Stimulated activated CD4-positive, alpha-beta T cell treated with anti-CD3 and anti-CD28 coated beads, Interleukin-1b, Interleukin-23, amount 100 ng/mL, for 1 hour (primary cell): ENCODE data around the gene IVD.
A peak's percentile ranks its signal among the peaks of the same experiment; 100 is the strongest.

Experiments used
- DNase-seq, 2 donors: peaks; one replicate each; pipeline ENCODE4 v3.0.0-alpha.2; 2020; ENCODE audit warnings: low read depth in 2 of 2

Gene IVD

DNA sequence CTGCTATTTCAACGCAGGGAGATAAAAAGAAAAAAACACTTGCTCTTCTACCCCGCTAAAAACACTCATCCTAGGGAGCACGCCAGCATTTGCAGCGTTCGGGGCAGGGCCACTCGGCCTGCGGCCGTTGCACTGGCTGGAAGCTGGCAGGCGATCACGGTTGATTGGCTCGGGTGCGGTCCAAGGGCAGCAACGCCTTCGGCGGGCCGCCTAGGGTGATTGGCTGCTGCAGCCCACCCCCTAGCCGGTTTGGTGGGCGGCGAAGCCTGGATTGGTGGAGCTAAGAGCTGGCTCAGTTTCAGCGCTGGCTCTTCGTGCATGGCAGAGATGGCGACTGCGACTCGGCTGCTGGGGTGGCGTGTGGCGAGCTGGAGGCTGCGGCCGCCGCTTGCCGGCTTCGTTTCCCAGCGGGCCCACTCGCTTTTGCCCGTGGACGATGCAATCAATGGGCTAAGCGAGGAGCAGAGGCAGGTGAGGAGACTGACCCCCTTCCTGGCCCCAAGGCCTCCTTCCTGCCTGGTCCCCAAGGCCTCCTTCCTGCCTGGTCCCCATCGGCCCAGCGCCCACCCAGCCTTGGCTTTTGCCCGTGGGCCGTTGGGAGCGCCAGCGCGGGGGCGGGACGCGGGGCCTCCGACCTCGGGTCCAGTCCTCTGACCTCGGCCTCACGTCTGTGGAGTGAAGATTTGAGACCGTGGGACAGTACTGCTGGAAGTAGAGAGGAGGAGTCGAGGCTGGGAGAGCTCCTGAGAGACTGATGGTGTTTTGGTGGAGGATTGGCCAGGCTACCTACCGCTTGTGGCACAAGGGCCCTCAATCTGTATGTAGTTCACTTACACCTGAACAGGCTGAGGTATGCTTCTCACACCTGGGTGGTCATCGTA is at the start of gene IVD:
TSS of gene IVD (plus strand) at position 295 of the 881 bp plus-strand sequence. CDS start at position 328, 33 bp downstream.
- DNase-seq: peak; percentile 57 to 77

DNA sequence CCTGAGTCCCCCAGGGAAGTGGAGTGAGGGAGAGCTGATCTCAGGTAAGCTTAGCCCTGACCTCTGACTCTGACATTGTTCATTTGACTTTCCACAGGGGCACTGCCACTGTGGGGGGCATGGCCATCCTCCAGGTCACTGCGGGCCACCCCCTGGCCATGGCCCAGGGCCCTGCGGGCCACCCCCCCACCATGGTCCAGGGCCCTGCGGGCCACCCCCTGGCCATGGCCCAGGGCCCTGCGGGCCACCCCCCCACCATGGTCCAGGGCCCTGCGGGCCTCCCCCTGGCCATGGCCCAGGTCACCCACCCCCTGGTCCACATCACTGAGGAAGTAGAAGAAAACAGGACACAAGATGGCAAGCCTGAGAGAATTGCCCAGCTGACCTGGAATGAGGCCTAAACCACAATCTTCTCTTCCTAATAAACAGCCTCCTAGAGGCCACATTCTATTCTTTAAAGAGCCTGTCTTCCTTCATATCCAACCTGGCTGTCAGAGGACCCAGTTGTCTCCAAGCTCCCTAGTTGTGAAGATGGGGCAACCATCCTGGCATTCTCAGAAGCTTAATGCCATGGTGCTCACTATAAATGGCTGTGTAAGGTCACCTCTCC is 49.5 kb upstream of the IVD start:
- DNase-seq: no peak

DNA sequence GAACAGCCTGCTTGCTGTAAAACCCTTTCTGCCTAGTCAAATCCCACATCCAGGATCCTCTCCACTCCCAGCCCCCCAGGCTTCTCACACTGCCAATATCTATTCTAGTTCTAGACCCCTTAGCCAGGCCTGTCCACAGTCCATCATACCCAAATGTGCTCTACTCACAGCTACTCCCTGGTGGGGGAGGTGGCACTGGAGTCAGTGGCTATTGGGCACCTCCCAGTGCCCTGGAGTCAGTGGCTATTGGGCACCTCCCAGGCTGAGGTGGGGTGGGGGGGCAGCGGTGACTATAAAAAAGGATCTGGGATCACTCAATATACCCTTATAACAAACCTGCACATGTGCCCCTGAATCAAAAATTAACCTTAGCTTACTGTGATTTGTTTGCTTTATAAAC is 48.3 kb upstream of the IVD start:
- DNase-seq: no peak

DNA sequence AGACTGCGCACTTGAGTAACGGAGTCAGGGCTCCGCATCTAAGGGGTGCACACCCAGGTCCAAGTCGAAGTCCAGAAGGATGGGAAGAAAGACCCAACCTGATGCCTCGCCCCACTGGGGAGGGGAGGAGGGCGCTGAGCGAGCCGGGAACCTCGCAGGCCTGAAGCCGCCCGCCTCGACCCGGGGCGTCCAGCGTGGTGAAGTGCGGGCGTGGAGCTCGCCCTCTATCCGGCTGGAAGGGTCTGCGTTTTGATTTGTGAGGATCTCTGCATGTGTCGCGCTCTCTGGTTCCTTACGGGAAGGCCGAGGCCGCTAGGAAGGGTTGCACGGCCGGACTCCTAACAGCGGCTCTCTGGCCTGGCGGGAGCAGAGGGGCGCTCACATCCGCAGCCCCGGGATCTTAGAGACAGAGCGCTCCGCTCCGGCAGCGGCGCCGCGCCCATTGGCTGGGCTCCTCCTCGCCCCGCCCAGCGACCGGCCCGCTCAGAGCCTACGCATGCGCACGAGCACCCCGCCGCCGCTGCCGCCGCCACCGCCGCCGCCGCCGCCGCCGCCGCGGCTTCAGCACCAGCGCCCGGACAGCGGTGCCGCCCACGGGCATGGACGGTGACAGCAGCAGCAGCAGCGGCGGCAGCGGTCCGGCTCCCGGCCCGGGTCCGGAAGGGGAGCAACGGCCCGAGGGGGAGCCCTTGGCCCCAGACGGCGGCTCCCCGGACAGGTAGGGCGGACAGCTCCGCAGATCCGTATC is 47.7 kb upstream of the IVD start, which contains the start of gene DISP2:
TSS of gene DISP2 (plus strand) at position 497 of the 748 bp plus-strand sequence. CDS start at position 600, 103 bp downstream.
- DNase-seq: peak; percentile 85 to 89

DNA sequence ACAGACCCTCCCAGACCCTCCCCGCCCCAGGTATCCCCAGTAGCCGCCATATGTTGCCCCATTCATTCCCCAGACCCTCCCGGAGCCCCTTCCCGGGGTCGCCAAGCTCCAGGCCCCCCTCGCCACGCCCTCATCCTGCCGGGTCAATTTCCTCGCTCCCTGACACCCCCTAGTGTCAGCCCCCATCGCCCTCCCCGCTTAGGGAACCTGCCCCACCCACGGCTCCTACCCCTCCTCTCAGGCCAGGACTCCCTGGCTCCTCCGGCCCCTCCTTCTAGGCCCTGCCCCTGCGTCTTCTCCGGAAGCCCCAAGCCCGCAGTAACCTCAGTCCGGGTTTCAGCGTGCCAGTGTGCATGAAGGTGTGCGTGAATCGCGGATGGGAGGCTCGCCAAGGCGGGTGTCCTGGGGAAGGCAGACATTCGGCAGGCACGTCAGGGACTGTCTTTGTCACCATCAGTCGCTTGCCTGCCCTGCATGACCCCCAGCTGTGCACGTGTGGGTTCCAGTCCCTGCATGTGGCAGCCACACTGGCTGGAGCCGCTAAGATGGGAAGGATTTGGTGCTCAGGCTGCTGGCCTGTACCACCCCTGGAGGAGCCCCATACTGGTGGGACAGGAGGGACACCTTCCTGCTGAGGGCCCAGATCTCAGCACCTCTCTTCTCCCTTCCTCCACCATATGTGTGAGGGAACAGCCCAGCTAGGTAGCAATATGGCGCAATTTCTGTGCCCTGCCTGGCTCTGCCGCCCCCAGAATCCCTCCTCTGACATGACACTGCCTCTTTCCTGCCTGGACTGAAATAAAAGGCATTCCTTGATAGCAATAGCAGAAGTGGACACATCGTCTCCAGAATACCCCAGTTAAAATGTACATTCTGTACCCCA is 46.9 kb upstream of the IVD start:
- no peak for DNase-seq

DNA sequence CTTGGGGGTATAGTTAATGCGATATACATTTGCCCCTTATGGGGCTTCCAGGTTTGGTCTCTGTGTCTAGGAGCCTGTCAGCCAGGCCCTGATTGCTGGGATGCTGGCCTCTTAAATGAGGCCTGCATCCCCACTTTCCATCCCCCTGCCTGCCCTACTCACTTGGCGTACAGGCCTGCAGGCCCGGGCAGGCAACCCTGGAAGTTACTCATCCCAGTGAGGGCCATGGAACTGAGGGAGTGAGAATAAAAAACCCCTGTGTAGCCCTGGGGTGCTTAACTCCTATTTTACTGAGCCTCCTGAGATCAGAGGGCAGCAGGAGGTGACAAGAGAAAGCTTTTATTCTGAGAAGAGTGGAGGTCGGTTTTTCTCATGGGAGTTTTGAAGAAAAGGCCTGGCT is 45.6 kb upstream of the IVD start:
- no peak for DNase-seq

DNA sequence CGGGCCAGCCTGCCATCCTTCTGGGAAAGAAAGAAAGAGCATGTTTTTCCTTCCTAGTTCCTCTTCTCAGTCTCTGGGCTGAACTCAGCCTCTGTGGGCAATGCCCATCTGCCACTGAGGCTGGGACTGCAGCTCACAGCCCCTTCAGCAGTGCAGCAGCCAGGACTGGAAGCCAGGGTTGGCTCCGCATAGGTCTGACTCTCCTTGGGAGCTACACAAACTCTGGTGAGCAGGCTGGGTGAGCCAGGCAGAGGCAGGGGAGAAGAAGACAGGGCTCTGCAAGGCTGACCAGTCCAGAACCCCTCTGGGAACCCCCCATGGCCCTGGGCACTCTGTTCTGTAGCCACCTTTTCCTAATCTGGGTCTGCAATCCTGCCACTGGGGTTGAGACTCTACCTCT is 44.0 kb upstream of the IVD start:
- no peak for DNase-seq

DNA sequence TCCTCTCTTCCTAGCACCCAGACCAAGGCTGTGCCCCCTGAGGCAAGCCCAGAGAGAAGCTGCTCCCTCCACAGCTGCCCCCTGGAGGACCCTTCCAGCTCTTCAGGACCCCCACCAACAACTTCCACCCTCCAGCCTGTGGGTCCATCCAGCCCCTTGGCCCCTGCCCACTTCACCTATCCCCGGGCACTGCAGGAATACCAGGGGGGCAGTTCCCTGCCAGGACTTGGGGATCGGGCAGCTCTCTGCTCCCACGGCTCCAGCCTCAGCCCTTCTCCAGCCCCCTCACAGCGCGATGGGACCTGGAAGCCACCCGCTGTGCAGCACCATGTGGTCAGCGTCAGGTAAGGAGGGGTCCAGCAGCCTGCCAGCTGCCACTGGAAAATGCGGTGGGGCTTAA is 42.0 kb upstream of the IVD start:
- DNase-seq: no peak

DNA sequence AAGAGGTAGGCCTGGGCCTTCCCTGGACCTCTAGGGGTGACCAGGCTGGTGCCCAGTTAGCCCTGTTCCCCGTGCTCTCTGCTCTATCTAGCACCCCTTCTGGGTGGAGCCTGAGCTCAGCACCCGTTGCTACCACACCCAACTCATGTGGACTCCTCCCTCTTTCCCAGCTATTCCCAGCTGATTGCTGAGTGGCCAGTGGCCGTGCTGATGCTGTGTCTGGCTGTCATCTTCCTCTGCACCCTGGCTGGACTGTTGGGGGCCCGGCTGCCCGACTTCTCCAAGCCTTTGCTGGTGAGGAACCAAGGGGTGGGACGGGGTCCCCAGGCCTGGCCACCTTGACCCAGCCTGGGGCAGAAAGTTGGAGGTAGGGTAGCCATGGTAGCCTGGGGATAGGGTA is 41.3 kb upstream of the IVD start:
- DNase-seq: no peak

DNA sequence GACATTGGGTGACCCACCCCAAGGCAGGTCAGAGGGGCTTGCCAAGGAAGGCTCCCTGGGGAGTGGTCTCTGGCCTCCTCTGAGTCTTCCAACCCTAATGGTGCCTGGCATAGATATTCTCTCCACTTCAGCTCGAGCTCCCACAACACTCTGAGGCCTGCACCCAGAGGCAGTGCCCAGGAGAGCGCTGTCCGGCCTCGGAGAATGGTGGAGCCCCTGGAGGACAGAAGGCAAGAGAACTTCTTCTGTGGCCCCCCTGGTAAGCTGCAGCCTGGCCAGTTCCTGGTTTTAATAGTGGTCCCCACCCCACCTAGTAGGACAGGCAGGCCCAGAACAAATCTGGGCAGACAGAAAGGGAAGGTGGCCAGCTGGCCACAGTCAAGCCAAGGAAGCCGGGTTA is 40.6 kb upstream of the IVD start:
- DNase-seq: no peak

DNA sequence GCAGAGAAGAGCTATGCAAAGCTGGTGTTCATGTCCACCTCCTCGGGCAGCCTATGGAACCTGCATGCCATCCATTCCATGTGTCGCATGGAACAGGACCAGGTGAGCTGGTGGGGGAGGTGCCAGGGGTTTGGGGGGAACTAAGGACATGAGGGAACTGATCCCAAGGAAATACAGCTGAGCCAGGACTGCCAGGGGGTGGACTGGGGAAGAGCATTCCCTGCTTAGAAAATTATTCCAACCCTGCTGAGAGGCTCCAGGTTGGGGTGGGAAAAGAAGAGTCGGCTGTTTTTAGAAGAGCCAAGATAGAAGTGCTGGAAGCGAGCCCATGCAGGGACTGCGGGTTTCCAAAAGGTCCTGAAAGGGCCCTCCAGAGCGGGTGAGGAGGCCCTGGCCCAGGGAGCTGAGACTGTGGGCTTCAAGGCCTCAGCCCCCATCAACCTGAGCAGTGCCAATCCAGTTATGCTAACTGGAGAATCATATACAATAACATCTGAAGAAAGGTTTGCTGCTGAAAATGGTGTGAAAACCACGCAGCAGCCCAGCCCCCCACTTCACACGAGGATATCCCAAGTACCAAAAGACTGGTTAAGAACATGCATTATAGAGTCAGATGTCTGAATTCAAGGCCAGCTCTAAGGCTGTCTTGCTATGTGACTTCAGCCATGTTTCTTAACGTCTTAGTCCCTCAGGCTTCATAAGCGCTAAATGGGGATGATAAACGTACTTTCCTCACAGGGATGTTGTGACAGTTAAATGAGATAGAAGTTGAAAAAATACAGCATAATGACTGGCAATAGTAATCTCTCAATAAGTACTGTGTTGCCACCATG is 39.8 kb upstream of the IVD start:
- no peak for DNase-seq

DNA sequence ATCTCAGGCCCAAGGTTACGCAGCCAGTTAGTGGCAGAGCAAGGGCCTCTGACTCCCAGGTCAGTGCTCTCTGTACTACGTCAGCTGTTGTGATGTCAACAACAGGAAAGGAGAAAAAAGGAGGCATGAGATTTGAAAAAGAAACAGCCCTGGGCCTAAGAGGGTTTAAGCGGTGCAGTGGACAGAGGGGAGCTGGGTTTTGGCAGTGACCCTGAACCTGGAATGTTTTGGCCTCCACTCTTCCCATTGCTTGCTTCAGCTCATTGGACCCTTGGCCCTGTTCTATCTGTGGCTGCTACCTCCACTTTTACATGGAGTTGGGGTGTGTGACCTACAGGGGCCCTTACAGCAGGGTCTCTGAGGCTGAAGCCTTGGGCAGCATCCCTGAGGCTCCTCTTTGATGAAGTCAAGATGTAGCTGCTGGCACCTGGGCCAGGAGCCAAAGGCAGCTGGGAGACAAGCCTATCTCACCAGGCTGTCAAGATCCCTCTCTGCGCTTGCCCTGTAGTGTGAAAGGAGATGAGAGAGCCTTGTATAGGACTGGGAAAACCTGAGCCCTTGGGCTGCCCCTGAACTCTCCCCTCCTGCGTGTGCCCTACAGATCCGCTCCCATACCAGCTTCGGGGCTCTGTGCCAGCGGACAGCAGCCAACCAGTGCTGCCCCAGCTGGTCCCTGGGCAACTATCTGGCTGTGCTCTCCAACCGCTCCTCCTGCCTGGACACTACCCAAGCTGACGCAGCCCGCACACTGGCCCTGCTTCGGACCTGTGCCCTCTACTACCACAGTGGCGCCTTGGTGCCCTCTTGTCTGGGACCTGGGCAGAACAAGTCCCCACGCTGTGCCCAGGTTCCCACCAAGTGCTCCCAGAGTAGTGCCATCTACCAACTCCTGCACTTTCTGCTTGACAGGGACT is 38.9 kb upstream of the IVD start:
- no peak for DNase-seq

DNA sequence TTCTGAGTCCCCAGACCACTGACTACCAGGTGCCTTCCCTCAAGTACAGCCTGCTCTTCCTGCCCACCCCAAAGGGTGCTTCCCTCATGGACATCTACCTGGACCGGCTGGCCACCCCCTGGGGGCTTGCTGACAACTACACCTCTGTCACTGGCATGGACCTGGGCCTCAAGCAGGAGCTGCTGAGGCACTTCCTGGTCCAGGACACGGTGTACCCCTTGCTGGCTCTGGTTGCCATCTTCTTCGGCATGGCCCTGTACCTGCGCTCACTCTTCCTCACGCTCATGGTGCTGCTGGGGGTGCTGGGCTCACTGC is 38.3 kb upstream of the IVD start:
- no peak for DNase-seq

DNA sequence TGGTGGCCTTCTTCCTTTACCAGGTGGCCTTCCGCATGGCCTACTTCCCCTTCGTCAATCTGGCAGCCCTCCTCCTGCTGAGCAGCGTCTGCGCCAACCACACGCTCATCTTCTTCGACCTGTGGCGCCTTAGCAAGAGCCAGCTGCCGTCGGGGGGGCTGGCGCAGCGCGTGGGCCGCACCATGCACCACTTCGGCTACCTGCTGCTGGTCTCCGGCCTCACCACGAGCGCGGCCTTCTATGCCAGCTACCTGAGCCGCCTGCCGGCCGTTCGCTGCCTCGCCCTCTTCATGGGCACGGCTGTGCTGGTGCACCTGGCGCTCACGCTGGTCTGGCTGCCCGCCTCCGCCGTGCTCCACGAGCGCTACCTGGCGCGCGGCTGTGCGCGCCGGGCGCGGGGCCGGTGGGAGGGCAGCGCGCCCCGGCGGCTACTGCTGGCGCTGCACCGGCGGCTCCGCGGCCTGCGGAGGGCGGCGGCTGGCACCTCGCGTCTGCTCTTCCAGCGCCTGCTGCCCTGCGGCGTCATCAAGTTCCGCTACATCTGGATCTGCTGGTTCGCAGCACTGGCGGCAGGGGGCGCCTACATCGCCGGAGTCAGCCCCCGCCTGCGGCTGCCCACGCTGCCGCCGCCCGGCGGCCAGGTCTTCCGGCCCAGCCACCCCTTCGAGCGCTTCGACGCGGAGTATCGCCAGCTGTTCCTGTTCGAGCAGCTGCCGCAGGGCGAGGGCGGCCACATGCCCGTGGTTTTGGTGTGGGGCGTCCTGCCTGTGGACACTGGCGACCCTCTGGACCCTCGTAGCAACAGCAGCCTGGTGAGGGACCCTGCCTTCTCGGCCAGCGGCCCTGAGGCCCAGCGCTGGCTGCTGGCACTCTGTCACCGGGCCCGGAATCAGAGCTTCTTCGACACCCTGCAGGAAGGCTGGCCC is 37.6 kb upstream of the IVD start:
- DNase-seq: peak; percentile 62 to 73

DNA sequence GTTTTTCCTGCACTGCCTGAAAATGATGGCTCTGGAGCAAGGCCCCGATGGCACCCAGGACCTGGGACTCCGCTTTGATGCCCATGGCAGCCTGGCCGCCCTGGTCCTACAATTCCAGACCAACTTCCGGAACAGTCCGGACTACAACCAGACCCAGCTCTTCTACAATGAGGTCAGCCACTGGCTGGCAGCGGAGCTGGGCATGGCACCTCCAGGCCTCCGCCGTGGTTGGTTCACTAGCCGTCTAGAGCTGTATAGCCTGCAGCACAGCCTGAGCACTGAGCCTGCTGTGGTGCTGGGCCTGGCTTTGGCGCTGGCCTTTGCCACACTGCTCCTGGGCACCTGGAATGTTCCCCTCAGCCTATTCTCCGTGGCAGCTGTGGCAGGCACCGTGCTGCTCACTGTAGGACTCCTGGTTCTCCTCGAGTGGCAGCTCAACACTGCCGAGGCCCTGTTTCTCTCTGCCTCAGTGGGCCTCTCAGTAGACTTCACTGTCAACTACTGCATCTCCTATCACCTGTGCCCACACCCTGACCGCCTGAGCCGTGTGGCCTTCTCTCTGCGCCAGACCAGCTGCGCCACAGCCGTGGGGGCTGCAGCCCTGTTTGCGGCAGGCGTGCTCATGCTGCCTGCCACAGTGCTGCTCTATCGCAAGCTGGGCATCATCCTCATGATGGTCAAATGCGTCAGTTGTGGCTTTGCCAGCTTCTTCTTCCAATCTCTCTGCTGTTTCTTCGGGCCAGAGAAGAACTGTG is 36.7 kb upstream of the IVD start:
- no peak for DNase-seq

DNA sequence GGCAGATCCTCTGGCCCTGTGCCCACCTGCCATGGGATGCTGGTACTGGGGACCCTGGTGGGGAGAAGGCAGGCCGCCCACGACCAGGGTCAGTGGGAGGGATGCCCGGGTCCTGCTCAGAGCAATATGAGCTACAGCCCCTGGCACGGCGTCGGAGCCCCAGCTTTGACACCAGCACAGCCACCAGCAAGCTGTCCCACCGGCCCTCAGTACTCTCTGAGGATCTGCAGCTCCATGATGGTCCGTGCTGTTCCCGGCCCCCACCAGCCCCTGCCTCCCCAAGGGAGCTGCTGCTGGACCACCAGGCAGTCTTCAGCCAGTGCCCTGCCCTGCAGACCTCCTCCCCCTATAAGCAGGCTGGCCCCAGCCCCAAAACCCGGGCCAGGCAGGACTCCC is 36.1 kb upstream of the IVD start:
- DNase-seq: no peak

DNA sequence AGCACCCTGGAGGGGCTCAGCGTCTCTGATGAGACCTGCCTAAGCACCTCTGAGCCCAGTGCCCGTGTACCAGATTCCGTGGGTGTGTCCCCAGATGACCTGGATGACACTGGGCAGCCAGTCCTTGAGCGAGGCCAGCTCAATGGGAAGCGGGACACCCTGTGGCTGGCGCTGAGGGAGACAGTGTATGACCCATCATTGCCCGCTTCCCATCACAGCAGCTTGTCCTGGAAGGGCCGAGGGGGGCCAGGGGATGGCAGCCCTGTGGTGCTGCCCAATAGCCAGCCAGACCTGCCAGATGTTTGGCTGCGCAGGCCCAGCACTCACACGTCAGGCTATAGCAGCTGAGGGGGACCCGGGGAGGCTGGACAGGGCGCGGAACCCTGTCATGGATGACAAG is 35.6 kb upstream of the IVD start:
- no peak for DNase-seq

DNA sequence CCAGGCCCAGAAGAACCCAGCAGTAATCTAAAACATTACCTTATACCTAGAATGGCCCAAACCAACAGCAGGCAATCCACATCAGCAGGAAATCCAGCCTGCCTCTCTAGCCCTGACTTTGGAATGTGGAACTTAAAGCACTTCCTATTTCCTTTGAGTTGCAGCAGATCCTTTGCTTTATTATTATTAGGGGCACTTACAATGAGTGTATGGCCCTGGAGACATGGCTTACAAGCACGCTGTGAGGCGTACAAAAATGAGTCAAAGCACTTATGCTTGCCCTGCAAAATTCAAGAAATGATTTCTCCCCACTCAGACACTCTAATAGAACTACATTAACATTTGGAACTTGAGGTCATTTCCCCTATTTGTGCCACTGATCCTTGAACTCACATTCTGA is 32.6 kb upstream of the IVD start:
- DNase-seq: no peak
